ENCODE data around the gene LRTM2. TPM values are rescaled to one million over a fixed set of nuclear protein-coding genes. Genes with fewer than 3 reads are reported as not detected.

LRTM2 gene
- polyA plus RNA-seq, 4 donors = 0.22 to 0.42 (median 0.36) TPM

DNA sequence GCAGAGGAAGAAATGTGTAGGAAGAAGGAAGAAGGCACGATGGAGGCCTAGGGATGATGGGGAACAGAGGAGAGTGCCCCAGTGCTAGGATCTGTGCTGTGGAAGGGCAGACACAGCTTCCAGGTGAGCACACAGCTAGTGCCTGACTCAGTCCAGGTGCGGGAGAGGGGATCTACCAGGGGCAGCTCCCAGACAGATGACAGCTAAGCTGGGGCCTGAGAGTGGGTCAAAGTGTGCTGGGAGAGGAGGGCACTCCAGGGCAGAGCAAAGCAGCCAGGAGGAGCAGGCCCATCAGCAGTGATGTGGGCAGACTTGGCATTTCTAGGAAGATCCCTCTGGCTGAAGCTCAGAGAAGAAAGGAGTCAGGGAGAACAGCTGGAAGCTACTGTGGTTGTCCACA lies 36.7 kb downstream of the LRTM2 start:
- no peak for DNase-seq (ENCODE audit: low read depth in 4 of 4, low spot score in 3 of 4)

DNA sequence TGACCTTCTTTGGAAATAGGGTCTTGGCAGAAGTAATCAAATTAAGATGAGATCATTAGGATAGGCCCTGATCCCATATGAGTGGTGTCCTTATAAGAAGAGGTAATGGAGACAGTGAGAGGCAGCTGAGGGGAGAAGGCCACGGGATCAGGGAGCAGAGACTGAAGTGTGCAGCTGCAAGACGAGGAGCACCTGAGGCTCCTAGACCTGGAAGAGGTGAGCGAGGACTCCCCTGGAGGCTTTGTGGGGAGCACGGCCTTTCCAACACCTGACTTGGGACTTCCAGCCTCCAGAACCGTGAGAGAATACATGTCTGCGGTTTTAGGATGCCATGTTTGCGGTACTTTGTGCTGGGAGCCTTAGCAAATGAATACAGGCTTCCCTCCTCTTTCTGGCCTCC lies 37.5 kb downstream of the LRTM2 start:
- no peak for DNase-seq (ENCODE audit: low read depth in 4 of 4, low spot score in 3 of 4)

DNA sequence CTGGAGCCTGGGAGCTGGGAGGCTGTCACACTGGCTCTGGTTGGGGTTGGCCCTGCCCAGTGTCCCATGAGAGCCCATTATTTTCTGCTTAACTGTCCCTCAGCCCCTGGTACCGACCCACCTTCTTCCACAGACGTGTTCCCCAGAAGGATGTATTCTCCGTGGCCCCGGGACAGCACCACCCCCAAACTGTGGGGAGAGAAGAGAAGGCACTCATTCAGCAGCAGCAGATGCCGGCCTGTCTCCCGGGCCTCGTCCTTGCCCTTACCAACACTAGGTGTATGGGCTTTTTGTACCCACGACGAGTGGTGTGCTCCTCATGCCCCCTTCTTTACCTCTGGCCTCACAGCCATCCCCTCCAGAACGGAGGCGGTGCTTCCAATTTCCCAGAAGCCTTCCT lies 38.1 kb downstream of the LRTM2 start:
- DNase-seq (ENCODE audit: low read depth in 4 of 4, low spot score in 3 of 4) = no peak

DNA sequence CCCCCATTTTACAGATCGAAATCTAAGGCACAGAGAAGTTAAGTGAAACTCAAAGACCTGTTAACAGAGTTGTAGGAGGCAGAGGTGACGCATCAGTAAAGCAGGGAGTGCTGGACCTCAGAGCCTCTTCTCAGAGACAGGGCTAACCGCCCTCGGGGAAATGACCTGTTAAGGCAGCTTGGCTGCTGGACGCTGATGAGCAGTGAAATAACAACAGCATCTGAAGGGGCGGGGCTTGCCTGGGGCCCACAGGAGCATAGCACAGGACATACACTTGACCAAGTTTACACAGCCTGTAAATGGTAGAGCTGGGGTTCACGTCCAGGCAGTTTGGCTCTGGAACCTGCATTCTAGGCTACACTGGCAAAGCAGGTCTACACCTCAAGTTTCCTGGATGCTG lies 39.3 kb downstream of the LRTM2 start:
- DNase-seq (ENCODE audit: low read depth in 4 of 4, low spot score in 3 of 4) = no peak

DNA sequence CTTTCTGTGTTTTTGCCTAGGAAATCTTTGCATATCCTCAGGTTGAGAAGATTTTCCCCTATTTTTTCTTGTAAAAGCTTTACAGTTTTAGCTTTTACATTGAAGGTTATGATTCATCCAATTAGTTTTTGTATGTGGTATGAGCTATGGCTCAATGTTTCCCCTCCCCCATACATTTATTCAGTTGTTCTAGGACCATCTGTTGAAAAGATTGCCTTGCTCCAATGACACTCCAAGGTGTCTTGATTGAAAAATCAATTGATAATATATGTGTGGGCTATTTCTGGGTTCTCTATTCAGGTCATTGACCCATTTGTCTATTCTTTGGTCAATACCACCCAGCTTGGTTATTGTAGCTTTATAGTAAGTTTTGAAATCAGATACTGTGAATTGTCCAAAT lies 42.6 kb downstream of the LRTM2 start:
- no peak for DNase-seq (ENCODE audit: low read depth in 4 of 4, low spot score in 3 of 4)

DNA sequence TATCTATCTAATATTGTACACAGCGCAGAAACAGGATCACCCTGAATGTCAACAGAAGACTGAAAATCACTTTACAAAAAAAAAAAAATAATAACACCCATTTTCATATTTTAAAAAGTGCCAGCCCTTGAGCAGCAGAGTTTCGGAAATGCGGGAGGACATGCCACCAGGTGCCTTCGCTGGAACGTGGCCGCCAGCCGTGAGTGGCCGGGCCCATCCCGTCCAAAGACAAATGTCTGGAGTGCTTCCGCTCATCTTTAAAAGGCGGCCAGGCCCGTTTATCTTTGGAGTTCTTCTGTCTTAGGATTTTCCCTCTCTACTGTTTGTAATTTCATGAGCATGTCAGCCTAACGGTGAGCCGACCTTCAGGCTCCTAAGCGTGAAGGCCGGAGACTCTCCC lies 43.5 kb downstream of the LRTM2 start:
- no peak for DNase-seq (ENCODE audit: low read depth in 4 of 4, low spot score in 3 of 4)

DNA sequence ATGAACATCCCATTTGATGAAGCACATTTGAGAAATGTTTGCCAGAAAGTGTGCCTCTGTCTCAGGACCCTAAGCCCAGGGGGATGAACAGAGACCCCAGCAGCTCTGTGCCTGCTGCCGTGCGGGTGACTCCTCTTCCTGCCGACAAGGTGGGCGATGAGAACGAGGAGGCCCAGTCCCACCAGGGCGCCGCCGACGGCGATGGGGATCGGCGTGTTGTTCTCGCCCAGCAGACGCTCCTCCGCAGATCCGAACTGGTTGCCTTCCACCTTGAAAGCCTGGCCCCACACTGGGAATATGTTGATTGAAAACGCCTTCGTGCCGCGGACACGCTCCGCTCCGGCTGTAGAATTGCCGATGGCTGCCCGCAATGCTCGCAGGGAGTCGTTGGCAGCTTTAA lies 44.1 kb downstream of the LRTM2 start:
- DNase-seq (ENCODE audit: low read depth in 4 of 4, low spot score in 3 of 4) = no peak

DNA sequence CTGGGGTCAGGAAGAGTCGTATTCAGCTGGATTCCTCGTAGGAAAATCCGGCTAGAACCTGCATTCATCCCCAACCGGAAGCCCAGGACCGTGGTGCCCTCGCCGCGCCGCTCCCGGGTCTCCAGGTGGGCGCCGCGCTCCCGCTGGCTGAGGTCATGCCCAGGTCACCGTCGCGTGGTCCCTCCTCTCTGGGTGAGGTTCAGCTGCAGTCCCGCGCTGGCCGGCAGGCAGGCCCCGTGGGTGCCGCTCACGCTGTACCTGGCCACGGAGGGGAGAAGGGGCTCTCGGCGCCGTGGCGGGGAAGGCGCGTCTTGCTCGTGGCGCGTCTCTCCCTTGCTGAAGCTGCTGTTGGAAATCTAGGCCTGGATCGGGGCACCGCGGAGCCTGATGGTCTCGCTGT lies 44.5 kb downstream of the LRTM2 start:
- no peak for DNase-seq (ENCODE audit: low read depth in 4 of 4, low spot score in 3 of 4)

DNA sequence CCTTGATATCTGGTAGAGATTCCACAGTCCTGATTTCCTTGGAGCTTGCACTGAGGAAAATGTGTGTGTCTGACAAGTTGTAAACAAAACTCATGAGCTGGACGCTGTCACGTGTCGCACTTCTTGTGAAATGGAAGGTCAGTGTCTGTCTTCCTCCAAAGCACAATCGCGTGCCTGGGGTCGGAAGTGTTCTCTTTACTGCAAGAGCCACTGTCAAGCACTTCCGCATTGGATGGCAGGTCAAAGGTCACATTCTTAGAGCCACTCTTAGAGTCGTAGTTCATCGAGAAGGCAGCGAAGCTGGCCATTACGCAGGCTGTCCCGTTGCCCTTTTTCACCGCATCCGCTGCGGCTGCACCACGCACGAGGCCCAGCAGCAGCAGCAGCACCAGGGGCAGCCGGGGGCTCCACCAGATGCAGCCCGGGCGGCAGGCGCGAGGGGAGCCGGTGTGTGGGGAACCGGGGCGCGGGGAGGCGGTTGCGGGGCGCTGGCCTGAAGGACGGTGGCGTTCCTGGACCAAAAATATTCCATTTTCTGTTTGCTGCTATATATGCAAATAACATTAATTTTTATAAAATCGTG lies 45.0 kb downstream of the LRTM2 start:
- no peak for DNase-seq (ENCODE audit: low read depth in 4 of 4, low spot score in 3 of 4)

DNA sequence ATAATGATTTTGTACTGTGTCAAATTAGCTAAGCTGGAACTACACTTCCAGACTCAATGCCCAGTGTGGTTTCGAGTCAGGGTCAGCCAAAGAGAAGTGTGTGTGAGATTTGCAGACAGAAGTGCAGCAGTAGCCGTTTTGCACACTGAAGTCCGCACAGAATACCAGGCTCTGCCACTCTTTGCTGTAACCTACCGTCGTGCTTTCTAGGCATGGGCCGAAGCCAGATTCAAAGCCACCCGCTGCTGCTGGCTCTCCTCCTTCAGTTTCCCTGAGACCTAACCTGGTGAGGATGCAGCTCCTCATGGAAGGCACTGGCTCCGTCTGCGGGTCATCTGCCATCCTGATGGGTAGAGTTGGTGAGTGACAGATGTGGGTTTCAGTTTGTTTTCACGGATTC lies 48.8 kb downstream of the LRTM2 start:
- no peak for DNase-seq (ENCODE audit: low read depth in 4 of 4, low spot score in 3 of 4)

DNA sequence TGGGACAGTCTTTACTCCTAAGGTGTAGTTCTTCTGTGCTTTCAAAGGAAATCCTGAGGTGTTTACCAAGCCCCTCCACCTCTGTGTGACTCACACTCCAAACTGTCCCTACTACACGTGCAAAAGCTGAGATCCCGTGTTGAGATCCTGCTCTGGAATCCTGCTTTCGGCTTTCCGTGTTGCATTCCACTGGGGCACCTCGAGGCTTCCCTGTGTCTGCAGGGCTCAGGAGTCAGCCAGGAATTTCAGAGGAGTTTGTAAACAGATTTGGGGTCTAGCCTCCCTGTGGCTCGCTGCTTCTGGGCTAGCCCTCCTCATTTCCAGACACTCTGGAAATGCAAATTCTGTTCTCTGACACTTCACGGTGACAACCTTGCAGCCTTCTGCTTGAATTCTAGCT lies 49.7 kb downstream of the LRTM2 start:
- DNase-seq (ENCODE audit: low read depth in 4 of 4, low spot score in 3 of 4) = no peak

DNA sequence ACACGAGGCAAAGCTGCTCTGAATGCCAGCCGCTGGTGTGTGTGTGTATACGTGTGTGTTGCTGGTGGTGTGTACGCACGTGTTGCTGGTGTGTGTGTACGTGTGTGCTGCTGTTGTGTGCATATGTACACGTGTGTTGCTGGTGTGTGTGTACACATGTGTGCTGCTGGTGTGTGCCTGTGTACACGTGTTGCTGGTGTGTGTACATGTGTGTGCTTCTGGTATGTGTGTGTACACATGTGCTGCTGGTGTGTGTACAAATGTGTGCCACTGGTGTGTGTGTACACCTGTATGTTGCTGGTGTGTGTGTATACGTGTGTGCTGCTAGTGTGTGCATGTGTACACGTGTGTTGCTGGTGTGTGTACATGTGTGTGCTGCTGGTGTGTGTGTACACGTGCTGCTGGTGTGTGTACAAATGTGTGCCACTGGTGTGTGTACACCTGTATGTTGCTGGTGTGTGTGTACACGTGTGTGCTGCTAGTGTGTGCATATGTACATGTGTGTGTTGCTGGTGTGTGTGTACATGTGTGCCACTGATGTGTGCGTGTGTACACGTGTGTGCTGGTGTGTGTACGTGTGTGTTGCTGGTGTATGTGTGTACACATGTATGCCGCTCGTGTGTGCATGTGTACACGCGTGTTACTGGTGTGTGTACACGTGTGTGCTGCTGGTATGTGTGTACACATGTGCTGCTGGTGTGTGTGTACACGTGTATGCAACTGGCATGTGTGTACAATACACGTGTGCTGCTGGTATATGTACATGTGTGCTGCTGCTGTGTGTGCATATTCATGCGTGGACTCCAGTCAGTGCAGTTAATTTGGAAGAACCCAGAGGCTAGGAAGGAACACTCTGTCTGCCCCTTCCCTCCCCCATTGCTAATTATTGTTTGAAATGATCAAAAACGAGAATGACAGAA lies 50.9 kb downstream of the LRTM2 start:
- DNase-seq (ENCODE audit: low read depth in 4 of 4, low spot score in 3 of 4) = no peak

DNA sequence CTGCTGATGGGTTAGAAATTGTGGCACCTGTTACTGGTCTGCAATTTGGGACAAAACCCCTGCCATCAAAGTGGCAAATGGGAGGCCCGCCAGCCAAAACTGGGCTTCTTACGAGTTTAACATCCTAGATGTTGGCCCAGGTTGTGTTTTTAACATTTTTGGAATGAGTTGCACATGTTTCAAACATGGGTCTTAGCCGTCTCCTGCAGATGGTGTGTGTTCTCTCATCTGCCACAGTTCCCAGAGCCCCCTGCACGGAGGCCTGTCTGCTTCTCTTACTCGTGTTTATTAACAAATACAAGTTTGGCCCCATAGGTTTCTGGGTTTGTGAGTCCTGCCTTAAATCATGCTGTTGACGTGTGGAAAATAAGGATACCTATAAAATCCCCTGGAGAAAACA lies 51.6 kb downstream of the LRTM2 start:
- DNase-seq (ENCODE audit: low read depth in 4 of 4, low spot score in 3 of 4) = no peak

DNA sequence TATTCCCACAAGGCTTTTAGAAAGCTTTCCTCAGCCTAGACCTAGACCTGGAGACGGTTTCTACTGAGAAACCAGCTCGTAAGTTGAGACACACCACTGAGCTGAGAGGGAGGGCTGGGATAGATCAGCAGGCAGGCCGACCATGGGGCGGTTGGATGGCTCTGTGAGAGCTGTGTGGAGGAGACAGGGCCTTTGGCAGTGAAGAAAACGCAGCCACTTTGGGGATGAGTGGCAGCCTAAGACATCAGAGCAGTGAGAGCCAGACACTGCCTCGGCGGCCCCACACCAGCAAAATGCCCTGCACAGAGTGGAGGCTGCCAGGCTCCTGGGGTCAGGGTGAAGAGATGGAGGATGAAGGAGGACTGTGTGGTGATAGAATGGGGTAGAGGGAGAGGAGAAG lies 52.1 kb downstream of the LRTM2 start:
- no peak for DNase-seq (ENCODE audit: low read depth in 4 of 4, low spot score in 3 of 4)

DNA sequence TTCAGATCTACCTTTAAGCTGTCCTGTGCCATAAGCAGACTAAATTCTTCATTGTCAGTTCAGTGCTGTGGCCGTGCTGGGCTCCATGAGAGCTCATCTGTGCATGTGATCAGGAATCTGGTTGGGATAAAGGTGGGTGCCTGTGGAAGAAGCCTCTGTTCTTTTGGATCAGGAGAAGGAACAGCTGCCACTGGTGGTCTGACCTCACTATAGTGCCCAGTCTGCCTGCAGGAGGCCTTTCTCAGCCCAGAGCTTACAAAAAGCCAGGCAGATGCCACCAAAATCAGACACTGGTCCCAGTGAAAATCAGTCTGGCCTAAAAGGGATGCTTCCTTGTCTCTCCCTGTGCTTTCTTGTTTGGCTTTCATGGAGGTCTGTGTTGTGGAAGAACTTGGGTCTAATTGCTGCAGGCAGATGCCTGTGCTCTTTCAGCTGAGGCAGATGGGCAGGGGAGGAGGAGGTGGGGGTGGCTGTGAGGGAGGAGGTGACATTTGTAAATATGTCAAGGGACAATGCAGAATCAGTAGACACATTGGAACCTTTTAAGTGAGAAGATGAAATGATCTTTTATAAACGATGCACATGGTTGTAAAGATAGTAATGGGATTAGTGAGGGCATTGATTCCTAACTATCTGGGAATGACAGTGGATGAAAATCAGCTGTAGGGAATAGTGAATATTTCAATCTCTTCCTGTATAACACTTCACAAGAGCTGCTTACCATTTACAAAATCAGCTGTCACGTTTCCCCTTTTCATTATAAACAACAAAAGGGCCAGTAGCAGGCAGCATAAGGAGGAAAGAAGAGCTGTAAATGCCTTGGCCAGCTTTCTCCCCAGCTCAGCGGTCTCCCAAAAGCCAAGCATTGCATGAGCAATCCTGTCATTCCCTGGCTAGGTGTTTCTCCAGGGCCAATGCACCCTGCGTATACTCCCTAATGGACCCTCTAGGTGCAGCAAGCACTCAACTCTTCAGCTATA lies 53.5 kb downstream of the LRTM2 start:
- DNase-seq (ENCODE audit: low read depth in 4 of 4, low spot score in 3 of 4) = no peak

DNA sequence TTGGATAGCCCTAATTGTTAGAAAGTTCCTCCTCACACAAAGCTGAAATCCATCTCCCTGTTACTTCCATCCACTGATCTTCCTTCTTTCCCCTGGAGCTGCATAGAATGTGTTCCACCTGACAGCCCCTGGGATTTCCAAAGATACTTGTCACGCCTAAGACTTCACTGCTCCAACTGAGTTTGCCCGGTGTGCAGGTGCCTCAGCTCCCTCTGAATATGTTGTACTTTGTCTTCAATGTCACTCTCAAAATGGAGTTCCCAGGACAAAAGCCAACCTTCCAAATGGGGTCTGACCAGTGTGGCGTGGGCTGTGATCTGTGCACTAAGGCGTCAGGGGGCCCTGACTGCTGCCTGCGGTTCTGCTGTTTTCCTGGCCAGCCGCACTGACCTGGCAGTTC lies 55.2 kb downstream of the LRTM2 start:
- no peak for DNase-seq (ENCODE audit: low read depth in 4 of 4, low spot score in 3 of 4)

DNA sequence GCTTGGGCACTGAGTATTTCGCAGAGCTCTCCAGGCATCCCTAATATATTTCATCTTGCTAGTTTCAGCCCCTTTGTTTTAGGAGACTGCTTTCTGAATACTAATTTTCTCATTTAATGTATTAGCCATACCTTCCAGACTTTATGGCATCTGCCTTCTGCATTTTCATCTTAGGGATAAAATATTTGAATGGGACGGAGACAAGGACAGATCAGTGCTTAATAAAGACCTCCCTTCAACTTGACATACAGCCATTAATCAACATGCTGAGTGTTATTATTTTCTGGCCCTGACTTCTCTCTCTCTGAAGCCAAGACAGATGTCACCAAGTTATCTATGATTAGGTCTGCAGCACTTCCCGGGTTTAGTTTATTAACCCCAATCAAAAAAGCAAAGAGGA lies 55.7 kb downstream of the LRTM2 start:
- DNase-seq (ENCODE audit: low read depth in 4 of 4, low spot score in 3 of 4) = no peak

DNA sequence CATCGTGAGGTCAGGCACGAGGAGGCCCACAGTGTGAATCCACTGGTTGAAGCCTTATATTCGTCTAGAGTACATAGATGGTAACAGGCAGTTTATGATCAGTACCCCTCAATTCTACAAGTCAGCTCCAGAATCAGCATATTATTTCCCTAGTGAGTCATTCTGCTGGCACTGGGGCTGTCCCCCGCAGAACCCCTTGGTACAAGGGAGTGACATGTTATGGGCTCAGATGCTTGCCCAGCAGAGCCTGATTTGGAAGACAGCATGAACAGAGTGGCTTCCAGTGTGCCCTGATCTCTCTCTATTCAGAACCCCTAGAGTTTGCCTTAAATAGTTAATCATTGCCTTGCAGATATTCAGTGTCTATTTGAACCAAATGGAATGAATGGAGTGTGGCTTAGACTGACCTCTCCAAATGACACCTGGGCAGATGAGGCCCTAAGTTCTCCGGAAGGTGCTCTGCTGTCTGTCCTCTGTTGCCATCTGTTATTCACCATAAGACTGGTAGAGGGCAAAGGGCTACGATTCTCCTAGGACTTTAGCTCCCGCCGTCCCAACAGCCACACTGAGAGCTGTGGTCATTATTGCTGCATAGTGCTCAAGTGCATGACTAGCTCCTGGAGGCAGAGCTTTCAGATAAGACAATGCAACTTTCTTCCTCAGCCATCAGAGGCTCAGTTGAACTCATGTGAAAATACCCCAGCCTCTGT lies 57.0 kb downstream of the LRTM2 start:
- no peak for DNase-seq (ENCODE audit: low read depth in 4 of 4, low spot score in 3 of 4)

DNA sequence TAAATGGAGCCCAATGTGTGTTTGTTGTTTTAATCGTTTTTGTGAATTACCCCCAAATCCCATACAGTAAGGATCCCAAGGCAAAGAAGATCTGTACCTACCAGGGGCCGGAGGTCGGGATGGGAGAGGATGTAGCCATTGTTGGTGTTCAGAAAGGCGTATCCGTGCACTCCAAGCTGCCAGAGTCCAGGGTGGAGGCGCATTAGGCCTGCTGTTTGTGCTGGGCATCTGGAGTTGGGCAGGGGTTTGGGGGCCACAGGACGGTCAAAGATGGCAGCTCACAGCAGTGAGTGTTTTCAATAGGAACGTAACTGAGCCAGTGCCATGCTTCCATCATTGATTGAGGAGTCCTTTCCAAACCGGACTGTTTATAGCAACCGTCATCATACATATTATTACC lies 57.8 kb downstream of the LRTM2 start:
- DNase-seq (ENCODE audit: low read depth in 4 of 4, low spot score in 3 of 4) = no peak

DNA sequence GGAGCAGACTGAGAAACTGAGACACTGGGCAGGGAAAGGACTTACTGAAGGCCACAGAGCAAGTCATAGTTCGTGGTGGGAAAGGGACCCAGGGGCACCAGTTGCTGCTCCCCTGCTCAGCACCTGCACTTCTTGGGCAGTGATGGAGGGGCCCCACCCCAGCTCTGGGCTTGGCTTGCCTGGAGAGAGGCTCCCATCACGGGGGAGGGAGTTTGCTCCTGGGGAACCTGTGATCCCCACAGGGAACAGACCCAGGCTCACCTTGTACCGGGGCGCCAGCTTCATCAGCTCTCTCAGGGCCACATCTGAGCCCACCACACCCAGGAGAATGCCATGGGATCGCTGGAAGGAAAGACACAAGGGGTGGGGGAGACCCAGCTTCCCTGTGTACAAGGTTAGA lies 58.3 kb downstream of the LRTM2 start:
- DNase-seq (ENCODE audit: low read depth in 4 of 4, low spot score in 3 of 4) = no peak

DNA sequence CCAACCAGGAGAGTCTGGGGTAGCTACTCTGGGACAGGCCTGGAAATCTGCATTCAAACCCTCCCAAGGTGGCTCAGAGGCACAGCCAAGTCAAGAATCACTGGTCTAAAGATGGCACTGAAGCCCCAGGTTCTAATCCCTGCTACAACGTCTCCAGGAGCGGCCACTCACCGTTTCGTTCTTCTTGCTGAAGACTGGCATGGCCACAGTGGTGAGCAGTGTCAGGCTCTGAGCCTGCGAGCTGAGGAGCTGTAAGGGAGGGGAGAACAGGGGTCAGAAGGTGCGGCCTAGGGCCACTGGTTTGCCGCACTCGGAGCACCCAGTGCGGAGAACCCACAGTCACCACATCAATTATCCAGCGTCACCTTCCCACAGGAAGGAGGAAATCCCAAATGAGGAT lies 59.3 kb downstream of the LRTM2 start:
- no peak for DNase-seq (ENCODE audit: low read depth in 4 of 4, low spot score in 3 of 4)
